ENCODE data around the gene AUTS2.

DNA sequence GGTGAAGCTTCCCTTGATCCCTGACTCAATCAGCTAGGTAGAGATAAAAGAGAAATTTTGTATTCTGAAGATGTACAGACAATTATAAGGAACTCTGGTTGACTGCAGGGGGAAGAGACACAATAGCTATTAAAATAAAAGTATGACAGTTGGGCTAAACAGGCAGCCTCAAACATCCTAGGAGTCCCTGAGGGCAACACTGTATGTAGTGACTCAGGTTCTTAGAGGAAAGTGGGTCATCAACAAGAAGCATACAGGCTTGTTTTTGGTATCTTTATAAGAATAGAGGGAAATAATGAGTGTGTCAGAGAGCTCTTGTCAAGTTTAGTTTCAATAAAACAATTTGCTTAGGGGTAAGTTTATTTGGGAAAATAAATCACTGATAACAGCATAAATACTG, 150.3 kb downstream of the AUTS2 start:
- no peak for TF ChIP-seq POLR2A (IDR thresholded peaks at IDR 0.05; ENCODE audit: low read depth, low read length)
- TF ChIP-seq TAF1 (IDR thresholded peaks at IDR 0.05; ENCODE audit: borderline replicate concordance, low read depth, low read length) = no peak
